HG03025 (cell line): Measurements from ENCODE around the gene OBSL1.

ENCODE experiments used
- ATAC-seq: cut with Tn5 transposase; IDR thresholded peaks from one replicate; pipeline ENCODE4 v1.9.1; 2021; ENCODE audit warnings: mild to moderate bottlenecking, moderate library complexity; ENCODE audit not compliant: unreplicated experiment, low FRiP score

OBSL1 gene

DNA sequence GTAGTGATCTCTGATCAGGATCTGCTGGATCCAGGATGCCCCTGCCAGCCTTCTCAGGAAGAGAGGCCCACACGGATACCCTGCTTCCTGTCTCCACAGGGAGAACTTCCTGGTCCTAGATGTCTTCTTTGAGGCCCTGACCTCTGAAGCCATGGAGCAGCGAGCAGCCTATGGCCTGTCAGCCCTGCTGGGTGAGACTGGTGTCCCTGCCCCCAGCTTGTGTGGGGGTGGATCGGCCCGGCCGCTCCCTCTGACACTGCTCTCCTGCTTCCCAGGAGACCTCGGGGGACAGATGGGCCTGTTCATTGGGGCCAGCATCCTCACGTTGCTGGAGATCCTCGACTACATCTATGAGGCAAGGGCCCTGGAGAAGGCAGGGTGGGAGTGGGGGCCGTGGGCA, 34.4 kb downstream of the OBSL1 start:
- ATAC-seq, result no peak

DNA sequence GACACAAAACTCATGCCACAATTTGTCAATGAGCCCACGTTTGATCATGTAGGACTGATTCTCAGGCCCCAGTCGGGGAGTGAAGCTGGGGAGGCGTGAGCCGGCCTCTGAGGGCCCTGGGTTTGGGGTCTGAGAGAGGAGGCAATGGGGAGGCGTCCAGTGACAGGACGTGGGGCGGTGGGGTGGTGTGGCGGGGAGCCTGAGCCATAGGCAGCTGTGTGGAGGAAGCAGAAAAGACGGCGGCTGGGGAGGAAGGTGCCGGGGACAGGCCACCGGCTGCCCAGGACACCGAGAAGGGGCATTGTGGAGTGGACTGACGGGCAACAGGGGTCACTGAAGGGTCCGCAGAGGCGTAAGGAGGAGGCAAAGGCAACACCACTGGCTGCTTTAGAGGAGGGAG, 34.9 kb downstream of the OBSL1 start:
- ATAC-seq, result no peak

- ATAC-seq, result no peak
These were observed 37.2 kb downstream of the OBSL1 start for GRCh38 chr2:219533930-219534661.

- ATAC-seq, result no peak
These were observed 39.0 kb downstream of the OBSL1 start for GRCh38 chr2:219532378-219532649.

GRCh38 chr2:219531639-219532377, 39.5 kb downstream of the OBSL1 start:
- no peak for ATAC-seq

DNA sequence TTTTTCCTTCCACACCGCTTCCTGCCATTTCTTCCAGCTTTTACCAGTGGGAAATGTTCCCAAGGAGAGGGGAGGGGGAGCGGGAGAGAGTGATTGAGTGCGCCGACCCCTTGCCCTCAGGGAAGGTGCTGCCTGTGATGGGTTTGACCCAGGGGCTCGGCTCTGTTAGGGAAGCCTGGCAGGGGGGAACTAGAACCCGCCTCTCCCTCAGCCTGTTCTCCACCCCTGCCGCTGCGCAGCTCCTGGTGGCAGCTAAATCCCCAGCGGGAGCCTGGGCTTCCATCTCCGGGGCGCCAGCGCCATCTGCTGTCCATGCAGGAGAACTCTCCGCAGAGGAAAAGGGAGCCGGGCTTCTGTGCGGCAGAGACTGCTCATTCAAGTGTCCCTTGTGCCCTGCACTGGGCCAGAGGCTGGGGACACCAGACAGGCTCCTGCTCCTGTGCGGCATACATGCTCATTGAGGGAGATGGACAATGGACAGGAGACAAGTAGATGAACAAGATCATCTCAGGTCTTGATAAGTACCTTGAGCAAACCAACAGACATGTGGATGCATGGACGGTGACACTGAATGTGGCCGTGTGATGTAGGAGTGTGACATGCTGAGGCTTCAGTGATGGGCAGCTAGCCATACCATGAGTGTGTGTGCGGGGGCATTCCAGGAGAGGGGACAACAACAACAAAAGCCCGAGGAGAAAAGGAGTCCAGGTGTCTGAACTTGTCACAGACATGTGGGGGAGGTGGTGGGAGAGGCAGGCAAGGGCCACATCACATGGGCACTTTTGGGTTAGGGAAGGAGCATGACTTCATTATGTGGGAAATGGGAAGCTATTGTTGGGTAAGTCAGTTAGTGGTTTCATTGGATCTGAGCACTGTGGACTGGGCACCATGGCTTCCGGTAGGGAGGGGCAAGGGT, 41.0 kb downstream of the OBSL1 start:
- no peak for ATAC-seq

GRCh38 chr2:219527472-219527871, 43.9 kb downstream of the OBSL1 start:
- ATAC-seq, result no peak

- ATAC-seq, result no peak
These were observed 44.3 kb downstream of the OBSL1 start for GRCh38 chr2:219527076-219527394.

DNA sequence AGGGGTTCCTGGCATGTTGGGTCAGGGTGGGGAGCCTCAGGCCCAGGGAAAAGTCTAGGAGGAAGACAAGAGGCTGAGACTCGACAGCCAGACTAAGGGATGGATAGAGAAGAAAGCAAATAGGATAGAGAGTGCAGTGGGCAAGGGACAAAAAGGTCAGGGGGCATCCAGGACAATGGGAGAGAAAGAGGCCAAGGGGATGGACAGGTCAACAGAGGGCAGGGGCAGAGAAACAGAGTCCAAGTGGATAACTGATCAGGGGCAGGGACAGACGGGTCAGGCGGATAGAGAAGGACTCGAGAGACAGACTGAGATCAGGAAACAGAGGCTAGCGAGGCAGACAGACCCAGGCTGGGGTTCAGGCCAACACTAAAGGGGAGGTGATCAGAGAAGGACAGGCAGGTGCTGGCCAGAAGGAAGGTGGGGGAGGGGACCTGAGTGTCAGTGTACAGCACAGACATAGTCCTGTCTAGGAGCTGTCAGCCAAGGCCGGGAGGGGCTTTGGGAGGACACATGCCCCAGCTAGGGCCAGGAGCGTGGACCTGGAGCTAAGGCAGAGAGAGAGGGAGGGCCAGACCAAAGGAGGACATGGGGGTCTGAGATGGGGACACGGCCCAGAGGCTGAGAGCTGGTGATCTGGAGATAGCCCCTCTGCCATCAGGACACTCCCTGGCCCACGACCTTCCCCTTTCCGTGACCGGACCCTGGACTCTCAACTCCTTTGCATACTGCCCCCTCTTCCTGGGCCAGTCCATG, 44.8 kb downstream of the OBSL1 start:
- ATAC-seq, result no peak

DNA sequence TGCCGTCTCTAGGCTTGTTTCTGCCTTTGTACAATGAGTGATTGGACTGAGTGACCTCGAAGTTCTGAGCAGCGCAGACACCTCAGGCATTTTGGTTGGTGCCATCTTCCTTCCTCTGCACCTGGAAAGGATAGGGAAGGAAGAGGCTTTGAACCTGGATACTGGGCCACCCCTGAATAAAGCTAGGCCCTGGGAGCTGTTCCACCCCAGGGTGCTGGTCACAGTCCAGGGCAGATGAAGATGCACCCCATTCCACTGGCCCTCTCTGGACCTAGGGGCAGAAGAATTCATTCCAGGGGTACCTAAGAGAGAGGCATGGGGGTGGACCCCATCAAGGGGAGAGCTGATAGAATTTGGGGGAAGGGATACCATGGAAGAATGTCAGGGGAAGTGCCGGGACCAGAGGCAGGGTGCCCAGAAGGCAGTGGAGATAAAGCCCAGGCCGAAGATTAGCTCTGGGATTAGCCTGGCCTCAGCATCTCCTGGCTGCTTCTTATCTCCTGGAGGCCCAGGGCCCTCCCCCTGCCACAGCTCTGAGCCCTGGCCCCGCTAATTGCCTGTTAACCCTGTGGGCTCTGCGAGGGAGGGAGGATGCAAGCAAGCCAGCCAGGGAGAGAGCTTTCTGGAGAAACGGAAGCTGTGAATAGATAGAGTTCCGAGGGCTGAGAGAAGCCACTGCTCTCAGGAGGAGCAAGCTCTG, 45.7 kb downstream of the OBSL1 start:
- no peak for ATAC-seq

DNA sequence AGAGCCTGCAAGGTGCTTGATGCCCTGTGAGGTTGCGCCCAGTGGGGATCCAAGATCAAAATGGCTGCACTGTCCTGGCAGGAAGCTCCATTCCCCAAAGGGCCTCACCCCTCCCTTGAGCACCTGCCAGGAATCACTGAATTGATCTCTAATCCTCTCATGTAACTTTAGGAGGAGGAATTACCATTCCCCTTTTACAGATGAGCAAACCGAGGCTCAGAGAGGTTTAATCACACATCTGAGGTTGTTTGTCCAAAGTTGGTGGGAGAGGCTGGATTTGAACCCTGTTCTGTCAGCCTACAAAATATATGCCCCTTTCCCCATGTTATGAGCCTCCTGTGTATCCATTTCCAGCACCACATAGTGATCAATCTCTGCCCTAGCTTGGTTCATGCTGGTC, 46.5 kb downstream of the OBSL1 start:
- ATAC-seq, result no peak

DNA sequence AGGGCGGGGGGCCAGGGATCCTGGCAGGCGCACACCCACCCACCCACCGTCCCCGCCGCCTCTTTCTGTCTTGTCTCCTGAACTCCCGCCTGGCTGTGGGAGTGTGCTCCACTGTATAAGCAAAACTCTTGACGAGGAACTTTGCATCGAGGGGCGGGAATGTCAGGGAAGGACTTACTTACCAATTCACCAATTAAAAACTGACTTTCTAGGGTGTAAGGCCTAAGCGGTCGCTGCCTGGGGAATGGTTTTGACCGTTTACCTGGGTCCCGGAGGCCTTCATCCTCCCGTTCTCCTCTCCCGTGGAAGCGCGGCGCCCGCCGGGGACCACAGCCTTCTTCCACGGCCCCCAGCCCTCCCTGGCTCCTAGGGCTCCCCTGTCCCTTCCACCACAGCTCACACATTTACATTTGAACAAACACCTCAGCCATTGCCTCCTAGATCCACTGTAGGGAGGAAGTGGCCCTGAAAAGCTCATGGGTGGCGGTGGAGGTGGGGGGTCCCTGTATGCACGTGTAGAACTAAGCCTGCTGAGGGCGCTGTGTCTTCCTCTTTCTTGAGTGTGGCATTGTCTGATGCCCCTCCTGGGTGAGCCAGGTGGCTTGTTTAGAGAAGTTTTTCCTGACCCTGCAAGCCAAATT, 48.2 kb downstream of the OBSL1 start:
- ATAC-seq, result no peak

DNA sequence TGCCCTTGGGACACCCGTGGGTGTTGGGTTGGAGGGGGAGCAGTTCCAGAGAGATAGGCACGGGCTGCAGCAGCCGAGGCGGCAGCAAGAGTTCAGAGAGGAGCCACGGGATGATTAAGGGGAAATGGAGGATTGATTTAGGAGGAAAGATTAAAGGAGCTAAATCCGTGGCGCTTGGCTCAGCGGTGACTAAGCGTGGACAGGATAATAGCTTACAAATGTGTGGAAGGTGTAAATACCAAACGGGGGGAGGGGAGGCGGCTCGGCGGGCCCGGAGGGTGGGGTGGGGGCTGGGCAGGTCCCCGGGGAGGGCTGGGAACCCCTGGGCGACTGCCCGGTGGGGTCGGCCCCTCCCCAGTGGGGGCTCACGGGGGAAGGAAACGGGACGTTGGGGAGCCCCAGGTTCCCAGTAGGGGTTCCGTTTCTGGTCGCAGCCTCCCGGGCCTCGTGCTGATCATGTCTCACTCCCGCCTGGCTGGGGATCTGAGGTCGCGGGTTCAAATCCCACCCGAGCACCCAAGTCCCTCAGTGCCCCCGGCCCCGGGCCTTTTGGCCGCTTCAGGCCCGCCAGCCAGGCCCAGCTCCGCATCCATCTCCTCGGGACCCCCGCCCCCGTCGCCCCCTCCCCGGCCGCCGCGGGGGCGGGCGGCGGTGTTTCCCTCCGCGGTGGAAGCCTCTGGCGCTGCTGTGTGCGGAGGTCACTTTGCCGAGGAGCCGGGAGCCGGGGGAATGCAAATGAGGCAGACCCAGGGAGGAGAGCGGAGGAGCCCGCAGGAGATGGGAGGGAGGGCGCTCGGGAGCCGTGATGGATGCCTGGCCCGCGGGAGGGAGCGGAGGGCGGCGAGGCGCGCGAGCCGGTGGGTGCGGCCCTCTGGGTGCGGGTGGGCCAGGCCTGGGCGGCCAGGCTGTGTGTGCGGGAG, 49.0 kb downstream of the OBSL1 start:
- ATAC-seq, result no peak

GRCh38 chr2:219521066-219521880, 50.1 kb downstream of the OBSL1 start:
- no peak for ATAC-seq

- ATAC-seq, result no peak
These were observed 51.3 kb downstream of the OBSL1 start for GRCh38 chr2:219520079-219520478.

DNA sequence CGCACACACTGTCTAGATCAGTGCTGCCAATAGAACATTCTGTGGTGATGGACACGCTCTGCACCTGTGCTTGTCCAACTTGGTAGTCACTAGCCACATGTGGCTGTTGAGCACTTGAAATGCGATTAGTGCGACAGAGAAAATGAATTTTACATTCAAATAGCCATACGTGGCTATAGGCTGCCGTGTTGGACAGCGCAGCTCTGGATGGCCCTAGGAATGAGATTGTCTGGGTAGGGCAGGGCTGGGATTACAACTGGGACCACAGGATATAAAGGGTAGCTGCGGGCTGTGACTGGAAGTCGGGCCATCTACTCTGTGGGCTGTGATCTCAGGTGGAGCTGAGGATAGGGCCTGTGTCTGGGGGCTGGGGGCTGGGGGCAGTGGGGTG, 51.8 kb downstream of the OBSL1 start:
- no peak for ATAC-seq

DNA sequence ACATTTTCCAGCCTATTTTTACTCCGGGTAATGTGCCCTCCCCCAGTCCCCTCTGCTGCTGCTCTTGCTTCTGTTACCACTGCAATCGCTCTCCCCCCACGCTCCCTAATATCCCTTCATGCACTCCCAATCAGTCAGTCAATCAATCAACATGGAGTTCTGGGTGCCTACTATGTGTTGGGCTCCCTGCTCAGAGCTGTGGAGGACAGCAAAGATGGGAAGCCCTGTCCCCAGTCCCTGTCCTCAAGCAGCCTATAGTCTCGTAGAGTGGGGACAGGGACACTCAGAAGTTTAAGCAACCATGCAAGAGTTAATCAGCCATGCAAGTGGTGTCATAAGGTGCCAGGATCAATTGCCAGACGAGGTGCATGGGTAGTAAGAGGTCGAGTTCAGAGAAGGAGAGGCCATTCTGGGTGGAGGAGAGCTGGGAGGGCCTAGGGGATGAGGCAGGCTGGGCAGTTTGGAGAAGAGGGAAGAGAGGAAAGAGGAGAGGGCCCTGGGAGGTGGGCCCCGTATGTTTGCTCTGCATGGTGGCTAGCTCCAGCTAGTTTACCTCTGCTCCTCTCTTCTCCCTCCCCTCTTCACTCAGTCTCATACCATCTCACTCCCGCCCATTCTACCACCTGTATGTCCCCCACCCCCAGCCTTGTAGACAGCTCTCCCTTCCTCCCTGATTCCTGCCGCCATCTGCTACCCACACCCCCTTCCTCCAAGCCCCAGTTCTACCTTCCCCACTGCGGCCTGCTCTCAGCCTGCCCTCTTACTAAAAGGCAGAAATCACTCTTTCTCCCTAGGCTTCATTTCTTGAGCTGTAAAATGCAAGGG, 53.2 kb downstream of the OBSL1 start:
- no peak for ATAC-seq
